SK-N-SH (cell line): ENCODE results near the gene IL5.

ENCODE experiments used
- CTCF ChIP-seq: fragments of 200-600 bp; sonication (generic); IDR thresholded peaks from 2 replicates; pipeline ENCODE4 v1.6.1; 2017; ENCODE audit warnings: antibody characterized with exemption, mild to moderate bottlenecking, moderate library complexity
- JUND ChIP-seq: IDR thresholded peaks from 2 replicates; pipeline ENCODE4 v1.4.0; 2012
- POLR2AphosphoS5 ChIP-seq: IDR thresholded peaks from 2 replicates; pipeline ENCODE4 v1.6.1; 2012; ENCODE audit warnings: low read depth, low read length

GRCh38 chr5:132589467-132589866, 46.1 kb upstream of the IL5 start:
- no peak for TF ChIP-seq CTCF
- TF ChIP-seq POLR2AphosphoS5 = no peak
- no peak for TF ChIP-seq JUND
